ENCODE results near the gene COL9A3.
A peak's percentile ranks its signal among the peaks of the same experiment; 100 is the strongest.

Gene COL9A3

DNA sequence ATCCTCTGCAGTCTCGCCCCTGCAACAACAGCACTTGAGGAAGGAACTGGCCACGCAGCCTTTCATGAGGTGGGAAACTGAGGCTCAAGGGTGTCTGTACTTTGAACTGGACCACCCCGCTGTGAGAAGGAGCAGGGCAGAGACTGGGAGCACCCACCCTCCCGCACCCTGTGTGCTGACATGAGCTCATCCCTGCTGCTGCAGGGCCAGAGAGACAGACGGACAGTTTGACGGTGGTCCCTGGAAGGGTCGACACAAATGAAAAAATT, 37.5 kb upstream of the COL9A3 start:
- TF ChIP-seq, protein P1, sequence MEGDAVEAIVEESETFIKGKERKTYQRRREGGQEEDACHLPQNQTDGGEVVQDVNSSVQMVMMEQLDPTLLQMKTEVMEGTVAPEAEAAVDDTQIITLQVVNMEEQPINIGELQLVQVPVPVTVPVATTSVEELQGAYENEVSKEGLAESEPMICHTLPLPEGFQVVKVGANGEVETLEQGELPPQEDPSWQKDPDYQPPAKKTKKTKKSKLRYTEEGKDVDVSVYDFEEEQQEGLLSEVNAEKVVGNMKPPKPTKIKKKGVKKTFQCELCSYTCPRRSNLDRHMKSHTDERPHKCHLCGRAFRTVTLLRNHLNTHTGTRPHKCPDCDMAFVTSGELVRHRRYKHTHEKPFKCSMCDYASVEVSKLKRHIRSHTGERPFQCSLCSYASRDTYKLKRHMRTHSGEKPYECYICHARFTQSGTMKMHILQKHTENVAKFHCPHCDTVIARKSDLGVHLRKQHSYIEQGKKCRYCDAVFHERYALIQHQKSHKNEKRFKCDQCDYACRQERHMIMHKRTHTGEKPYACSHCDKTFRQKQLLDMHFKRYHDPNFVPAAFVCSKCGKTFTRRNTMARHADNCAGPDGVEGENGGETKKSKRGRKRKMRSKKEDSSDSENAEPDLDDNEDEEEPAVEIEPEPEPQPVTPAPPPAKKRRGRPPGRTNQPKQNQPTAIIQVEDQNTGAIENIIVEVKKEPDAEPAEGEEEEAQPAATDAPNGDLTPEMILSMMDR (conservative IDR thresholded peaks at IDR 0.05; ENCODE audit: low read depth, low read length): no peak
- H3K4me3 ChIP-seq (ENCODE audit: low read length): no peak overlapping the region
- no peak for DNase-seq (ENCODE audit: low read depth)

DNA sequence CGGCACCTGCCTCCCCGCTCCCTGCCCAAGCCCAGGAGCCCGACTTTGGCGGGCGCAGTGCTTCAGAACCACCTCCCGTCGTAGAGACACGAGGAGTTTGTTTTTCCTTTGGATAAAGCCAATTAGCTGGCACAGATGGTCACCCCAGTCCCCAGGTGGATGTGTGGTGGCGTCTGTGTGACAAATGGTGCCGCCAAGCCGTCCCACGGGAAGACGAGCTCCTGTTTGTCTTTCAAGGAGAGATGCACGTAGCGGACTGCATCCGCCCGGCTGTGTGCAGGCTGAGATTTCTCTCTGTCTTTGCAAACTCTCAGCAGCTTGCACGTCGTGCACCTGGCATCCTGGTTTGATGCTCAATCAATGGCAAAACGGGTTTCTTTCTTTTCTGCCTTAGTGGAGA, 36.6 kb upstream of the COL9A3 start:
- DNase-seq (ENCODE audit: low read depth): no peak
- TF ChIP-seq, protein P1 (conservative IDR thresholded peaks at IDR 0.05; ENCODE audit: low read depth, low read length): no peak
- H3K4me3 ChIP-seq (ENCODE audit: low read length): no peak overlapping the region

DNA sequence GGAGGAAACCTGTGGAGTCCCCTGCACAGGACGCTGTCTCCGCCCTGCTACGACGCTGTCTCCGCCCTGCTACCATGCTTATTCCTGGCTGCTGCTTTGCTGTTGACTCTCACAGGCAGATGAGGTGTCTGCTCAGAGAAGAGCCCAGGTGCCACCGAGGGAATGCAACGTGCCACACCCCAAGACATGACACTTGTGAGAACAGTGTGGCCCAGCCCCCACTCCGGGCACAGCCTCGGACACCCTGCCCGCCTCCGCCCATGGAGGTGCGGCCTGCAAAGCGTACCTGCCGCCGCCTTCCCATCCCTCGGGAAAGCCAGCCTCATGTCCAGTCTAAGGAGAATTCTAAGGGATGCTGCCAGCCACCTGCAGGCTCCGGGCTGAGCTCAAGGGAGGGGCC, 36.2 kb upstream of the COL9A3 start:
- TF ChIP-seq, protein P1 (conservative IDR thresholded peaks at IDR 0.05; ENCODE audit: low read depth, low read length): no peak
- no peak overlapping the region for H3K4me3 ChIP-seq (ENCODE audit: low read length)
- no peak for DNase-seq (ENCODE audit: low read depth)

DNA sequence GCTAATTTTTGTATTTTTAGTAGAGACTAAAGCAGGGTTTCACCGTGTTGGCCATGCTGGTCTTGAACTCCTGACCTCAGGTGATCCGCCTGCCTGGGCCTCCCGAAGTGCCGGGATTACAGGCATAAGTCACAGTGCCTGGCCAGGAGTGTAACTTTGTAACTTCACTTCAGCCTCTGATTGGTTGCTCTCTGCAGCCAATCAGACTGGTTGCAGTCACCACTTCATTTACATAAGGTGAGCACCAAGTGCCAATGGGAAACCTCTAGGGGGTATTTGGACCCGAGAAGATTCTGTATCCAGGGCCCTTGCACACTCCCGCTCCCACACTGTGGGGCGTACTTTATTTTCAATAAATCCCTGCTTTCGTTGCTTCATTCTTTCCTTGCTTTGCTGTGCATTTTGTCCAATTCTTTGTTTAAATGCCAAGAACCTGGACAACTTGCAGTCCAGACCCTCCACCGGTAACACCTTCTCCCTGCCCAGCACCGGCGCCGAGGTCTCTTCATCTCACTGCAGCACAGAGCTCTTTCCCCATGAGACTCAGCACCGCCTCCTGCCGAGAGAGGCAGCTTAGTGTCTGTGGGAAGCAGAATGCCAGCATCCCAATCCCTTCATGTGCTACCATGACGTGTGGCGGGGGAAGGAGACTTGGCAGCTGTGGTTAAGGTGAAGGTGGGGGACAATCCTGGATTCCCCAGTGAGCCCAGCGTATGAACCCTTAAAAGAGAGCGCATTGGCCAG, 34.5 kb upstream of the COL9A3 start:
- TF ChIP-seq, protein P1 (conservative IDR thresholded peaks at IDR 0.05; ENCODE audit: low read depth, low read length): peak; percentile 43
- DNase-seq (ENCODE audit: low read depth): no peak
- H3K4me3 ChIP-seq (ENCODE audit: low read length): no peak overlapping the region

DNA sequence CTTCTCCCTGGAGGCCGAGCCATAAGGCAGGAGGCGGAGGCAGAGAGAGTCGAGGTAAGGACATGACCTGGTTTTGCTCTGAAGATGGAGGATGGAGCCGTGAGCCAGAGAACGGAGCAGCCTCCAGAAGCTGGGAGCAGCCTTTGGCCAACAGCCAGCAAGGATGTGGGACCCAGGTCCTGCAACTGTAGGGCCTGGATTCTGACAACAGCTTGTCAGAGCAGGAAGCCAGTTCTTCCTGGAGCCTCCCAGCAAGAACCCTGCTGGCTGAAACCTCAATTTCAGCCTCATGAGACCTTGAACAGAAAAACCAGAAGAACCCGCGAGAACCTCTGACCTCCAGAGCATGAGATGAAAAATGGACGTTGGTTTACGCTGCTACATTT, 34.0 kb upstream of the COL9A3 start:
- DNase-seq (ENCODE audit: low read depth): no peak
- no peak overlapping the region for H3K4me3 ChIP-seq (ENCODE audit: low read length)
- TF ChIP-seq, protein P1 (conservative IDR thresholded peaks at IDR 0.05; ENCODE audit: low read depth, low read length): no peak

DNA sequence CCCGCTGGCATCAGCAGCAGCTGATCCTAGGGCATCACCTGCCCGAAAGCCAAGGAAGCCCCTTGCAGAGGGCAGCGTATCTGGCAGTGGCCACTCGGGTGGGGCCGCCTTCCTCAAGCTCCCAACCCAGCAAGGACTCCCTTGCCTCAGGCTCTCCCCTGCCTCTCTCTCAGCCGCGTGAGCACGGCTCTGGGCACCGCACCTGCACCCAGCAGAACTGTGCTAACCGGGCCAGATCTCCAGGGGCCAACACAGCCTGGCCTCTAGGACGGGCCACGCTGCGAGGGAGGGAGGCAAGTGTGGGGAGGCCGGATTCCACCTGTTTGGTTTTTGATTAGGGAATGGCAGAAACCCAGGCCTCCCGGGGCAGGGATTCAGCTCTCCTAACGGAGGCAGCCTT, 32.4 kb upstream of the COL9A3 start:
- TF ChIP-seq, protein P1 (conservative IDR thresholded peaks at IDR 0.05; ENCODE audit: low read depth, low read length): no peak
- no peak for DNase-seq (ENCODE audit: low read depth)
- H3K4me3 ChIP-seq (ENCODE audit: low read length): no peak overlapping the region

DNA sequence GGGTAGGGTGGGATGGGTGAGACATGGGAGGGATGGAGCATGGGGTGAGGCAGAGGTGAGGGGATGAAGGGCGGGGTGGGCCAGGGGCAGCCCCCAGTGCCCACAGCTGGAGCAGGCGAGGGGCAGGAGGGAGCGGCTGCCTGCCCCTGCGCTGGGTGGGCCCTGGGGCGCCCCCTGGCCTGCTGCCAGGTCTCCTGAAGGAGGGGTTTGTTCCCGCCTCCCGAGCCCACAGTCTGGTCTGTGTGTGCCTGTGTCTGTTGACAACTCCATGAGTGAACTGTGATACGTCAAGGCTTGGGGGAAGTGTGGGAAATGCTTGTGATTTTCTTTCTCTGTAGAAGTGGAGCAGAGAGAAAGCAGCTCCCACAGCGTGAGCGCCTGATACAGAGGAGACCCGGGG, 31.5 kb upstream of the COL9A3 start:
- no peak for DNase-seq (ENCODE audit: low read depth)
- TF ChIP-seq, protein P1 (conservative IDR thresholded peaks at IDR 0.05; ENCODE audit: low read depth, low read length): no peak
- no peak overlapping the region for H3K4me3 ChIP-seq (ENCODE audit: low read length)

Measured in retinal pigment epithelial cell (primary cell).